A673 (cell line): ENCODE results near the gene LARGE1.

Source experiments
- CTCF ChIP-seq: fragments of 300-800, 200-600 bp; sonication (generic); conservative IDR thresholded peaks from 2 replicates; pipeline ENCODE4 v1.5.1; 2017; ENCODE audit warnings: low read depth, mild to moderate bottlenecking, antibody characterized with exemption, low read length, moderate library complexity, mixed read lengths
- EZH2 ChIP-seq: fragments of 200-600 bp; sonication (generic); IDR thresholded peaks from 2 replicates; pipeline ENCODE4 v1.6.1; 2017; ENCODE audit warnings: borderline replicate concordance, low read depth, mild to moderate bottlenecking, mixed read lengths, antibody characterized with exemption, low read length; ENCODE audit not compliant: poor library complexity, severe bottlenecking

- TF ChIP-seq CTCF (no peak), EZH2 (no peak)
Measured at GRCh38 chr22:33958741-33959140, 38.5 kb upstream of the LARGE1 start.
